COLO668 (cell line): ENCODE results near the gene LMF1.

Experiments
- DNase-seq: peaks from one replicate; lab custom pipeline; 2025; ENCODE audit not compliant: unreplicated experiment; lab: John Stamatoyannopoulos, UW

Gene LMF1

DNA sequence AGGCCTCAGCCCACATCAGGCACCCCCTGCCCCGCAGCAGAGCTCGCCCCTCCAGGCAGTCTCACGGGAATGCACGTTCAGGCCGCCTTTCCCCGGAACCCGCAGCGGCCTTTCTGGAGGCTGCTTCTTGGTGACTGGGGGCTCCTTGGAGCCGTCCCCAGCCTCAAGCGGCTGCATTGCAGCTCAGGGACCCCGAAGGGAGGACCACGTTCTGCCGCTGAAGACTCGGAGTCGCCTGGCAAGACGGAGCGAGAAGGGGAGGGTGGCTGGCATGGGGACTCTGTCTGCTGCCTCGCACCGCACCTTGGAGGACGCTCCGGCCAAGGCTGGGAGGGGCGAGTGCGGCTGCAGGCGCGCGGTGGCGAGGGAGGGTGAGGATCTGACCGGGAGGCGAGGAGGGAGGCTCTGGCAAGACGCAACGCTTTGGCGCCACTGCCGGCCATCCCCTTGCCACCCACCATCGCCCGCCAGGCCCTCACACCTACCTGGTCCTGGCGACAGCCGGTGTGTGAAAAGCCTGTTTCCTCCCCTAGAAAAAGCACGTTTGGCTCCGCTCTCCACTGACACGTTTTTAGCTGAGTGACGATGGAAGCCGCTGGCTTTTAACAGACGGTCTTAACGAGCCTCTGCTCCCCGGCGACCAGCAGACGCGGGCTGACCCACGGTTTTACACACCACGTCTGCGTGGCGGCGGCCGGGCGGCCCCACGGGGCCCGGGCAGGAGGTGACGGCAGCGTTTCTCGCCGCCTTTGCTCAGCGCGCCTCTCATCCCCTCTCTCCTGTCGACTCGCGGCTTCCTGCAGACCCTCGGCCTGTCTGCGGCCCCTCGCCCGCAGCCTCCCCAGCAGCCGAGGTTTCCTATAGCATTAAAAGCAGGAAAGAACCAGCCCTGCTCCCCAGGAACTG, 153.5 kb downstream of the LMF1 start:
- DNase-seq, result no peak

DNA sequence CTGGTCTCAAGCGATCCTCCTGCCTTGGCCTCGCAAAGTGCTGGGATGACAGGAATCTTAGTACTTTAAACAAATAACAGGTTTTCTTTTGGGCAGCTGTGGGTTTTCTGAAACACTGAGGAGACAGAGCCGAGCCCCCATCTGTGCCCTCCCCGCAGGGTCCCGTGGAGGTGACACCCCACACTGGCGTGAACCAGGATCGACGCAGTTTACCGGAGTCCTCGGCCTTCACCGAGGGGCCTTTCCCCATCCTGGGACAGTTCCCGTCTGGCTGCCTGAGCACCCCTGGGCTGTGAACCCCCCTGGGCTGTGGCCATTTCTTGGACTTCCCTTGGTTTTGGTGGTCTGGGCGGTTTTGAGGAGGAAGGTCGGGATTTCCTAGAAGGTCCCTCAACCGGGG, 154.9 kb downstream of the LMF1 start:
- no peak for DNase-seq

DNA sequence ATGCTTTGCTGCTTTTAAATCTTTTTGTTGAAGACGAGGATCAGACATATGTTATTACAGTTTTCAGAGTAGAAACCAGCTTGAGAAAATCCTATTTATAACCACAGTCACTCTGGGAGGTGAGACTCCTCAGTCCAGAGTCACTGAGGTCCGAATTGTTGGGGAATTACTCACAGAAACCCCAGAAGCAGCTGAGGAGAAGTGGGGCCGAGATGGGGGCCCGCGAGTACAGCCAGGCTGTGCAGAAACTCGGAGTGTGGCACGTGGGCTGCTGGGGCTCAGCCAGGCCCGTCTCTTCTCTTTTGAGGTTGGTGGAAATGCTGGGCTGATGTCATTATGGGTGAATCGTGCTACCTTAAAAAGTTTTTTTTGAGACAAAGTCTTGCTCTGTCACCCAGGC, 155.8 kb downstream of the LMF1 start:
- DNase-seq, result no peak

DNA sequence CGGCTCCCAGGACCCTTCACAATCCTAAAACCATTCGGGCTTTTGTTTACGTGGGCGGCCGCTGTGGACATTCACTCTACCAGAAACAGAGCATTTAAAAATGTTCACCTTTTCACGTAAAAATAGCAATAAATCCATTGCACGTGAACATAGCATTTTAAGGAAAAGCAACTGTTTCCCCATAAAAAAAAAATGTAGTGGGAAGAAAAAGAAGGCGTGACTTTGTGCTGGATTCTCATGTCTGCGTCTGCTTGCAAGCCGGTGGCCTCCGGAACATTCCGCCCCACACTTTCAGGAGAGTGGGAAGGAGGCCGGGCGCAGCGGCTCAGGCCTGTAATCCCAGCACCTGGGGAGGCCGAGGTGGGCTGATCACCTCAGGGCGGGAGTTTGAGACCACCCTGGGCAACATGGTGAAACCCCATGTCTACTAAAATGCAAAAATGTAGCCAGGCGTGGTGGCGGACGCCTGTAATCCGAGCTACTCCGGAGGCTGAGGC, 156.8 kb downstream of the LMF1 start:
- no peak for DNase-seq

DNA sequence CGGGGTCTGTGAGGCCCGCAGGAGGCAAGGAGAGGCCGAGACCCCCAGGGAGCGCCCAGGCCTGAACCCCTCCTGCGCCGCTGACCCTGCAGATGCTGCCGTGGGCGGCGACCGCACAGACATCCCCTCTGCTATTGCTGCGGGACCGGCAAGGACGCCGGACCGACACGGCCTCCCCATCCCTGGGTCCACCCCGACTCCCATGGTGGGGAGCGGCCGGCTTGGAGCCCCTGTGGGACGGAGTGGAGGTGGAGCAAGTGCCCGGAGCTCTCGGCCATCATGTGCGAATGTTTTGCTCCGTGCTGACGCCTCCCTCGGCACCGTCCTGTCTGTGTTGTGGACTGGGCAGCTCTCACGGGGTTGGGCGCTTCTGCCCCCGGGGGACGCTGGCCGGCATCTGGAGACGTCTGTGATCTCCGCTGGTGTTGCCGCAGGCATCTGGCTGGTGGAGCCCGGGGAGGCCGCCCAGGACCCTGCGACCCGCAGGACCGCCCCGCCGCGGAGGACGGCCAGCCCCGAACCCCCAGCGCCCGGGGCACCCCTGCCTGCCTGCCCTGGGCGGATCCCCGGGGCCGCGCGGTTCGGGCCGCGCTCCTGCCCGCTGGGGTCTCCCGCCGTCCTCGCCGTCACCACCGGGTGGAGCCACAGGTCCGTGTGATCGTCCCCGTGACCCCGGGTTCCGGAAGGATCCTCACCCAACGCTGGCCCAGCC, 157.4 kb downstream of the LMF1 start:
- peak; percentile 49 for DNase-seq

DNA sequence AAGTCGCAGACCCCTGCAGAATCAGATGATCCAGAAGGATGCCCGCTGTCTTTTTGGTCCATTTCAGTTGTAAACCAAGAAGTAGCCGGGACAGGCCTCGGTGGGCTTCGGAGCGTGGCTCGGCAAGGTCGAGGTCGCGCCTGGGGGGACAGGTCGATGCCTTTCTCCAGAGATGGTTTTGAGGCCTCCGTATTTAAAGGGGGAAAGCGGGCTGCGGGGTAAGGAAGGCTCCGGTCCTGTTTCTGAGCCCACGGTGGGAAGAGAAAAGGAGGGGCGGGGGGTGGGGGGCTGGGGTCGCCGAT, 162.7 kb downstream of the LMF1 start:
- DNase-seq, result no peak

DNA sequence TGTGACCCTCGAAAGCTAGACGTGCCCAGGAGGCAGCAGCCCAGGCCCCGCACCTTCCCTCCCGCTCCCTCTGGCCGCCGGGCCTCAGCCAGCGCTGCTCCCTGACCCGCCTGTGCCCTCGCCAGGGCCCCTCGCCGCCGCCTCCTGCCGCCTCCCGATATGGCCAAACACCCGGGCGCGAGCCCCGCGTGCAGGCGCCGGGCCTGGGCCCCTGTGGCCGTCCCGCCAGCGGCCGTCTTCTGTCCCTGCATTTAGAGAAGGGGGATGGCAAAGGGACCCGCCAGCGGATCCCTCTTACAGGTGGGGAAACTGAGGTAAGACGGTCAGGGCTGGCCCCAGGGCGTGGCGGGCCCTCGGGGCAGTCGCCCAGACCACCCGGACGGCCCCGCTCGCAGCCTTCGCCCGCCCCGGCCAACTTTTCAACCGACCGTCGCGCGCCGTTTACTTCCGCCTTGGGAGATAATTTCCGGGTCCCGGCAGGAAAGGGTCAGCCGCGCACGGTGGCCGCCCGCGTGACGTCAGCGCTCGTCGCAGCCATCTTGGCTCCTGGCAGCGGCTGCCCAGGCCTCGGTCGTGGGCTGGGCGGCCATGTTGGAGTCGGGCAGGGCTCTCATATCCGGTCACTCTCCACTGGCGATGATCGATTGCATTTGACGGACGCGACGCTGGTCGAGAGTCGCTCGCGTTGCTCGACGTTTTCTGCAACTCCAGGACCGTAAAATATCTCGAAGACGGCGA, 163.3 kb downstream of the LMF1 start:
- DNase-seq, result peak; percentile 97

DNA sequence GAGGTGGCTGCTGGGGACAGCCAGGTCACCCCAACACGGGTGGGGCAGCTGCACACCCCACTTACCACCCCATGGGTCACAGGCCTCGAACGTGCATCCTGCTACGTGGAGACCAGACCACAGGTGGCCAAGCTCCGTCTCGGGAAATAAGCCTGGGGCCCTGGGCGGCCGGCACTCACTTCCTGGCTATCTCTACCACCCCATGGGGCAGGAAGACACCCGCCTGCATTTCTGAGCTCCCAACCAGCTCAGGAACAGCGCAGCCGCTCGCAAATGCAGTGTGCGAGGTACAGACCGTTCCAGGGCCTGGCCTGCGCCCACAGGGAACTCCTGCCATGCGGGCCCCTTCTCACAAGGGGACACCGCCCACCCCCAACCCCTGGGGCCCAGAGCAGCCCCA, 165.3 kb downstream of the LMF1 start:
- no peak for DNase-seq

DNA sequence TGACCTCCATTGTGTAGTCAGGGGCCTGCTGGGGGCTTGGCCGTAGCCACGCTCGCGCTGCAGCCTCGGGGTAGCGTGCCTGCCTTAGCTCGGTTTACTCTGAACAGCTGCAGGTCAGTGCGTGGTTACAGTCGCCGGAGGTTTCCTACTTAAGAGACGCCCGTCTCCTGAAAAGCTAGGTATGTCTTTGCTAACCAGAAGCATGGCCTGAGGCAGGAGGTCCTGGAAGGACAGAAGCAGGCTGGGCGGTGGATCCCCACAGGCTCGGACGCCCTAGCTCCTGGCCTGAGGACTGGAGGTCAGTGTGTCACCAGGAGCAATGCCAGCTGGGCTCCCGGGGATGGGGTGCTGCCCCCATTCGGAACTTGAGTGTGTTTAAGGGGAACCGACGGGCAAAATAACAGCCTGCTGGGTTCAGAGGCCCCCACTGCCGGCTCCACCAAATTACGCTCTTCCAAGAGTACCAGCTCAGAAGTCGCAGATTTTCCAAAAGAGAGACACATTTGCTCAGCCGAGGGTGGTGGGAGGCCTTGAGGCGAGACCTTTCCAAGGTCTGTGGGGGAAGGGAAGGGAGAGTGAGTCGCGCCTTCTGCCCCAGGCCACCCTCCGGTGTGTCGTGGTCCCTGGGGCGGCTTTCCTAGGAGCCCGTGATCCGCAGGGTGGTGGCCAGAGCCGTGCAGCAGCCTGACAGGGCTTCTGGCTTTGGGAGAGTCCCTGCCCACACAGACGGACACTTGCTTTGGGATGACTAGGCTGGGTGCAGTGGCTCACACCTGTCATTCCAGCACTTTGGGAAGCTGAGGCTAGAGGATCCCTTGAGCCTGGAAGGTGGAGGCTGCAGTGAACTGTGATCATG, 166.4 kb downstream of the LMF1 start:
- no peak for DNase-seq

DNA sequence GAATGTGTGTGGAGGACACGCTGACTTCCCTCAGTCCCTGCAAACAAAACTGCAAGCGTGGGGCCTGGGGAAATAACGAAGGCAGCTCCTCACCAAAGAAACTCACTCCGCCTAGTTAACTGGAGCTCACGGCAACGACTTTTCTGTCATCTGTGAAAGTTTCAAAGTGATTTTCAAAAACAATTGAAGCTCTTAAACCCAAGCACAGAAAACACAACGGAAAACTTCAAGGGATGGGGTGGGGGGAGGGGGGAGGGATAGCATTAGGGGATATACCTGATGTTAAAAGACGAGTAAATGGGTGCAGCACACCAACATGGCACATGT, 167.1 kb downstream of the LMF1 start:
- DNase-seq, result no peak
